K562 treated with DMSO at 1 percent for 24 hours (cell line): ENCODE measurements around the gene OPN1LW. TPM values are rescaled to one million over a fixed set of nuclear protein-coding genes. Genes with fewer than 3 reads are reported as not detected.

ENCODE experiments used
- total RNA-seq: library from RNA; unstranded; fragments of 300-600 nt; gene quantifications from 2 replicates; pipeline ENCODE4 v1.2.3, GENCODE V29; 2022; ENCODE audit warnings: low read depth; ENCODE audit not compliant: insufficient read depth

OPN1LW gene
- total RNA-seq = not detected in 2 replicates

DNA sequence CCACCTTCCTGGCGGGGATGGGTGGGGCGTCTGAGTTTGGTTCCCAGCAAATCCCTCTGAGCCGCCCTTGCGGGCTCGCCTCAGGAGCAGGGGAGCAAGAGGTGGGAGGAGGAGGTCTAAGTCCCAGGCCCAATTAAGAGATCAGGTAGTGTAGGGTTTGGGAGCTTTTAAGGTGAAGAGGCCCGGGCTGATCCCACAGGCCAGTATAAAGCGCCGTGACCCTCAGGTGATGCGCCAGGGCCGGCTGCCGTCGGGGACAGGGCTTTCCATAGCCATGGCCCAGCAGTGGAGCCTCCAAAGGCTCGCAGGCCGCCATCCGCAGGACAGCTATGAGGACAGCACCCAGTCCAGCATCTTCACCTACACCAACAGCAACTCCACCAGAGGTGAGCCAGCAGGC lies at the start of gene OPN1LW:
Gene OPN1LW (plus strand): TSS at position 234 of the 400 bp plus-strand sequence. CDS start 41 bp downstream, at position 275.

DNA sequence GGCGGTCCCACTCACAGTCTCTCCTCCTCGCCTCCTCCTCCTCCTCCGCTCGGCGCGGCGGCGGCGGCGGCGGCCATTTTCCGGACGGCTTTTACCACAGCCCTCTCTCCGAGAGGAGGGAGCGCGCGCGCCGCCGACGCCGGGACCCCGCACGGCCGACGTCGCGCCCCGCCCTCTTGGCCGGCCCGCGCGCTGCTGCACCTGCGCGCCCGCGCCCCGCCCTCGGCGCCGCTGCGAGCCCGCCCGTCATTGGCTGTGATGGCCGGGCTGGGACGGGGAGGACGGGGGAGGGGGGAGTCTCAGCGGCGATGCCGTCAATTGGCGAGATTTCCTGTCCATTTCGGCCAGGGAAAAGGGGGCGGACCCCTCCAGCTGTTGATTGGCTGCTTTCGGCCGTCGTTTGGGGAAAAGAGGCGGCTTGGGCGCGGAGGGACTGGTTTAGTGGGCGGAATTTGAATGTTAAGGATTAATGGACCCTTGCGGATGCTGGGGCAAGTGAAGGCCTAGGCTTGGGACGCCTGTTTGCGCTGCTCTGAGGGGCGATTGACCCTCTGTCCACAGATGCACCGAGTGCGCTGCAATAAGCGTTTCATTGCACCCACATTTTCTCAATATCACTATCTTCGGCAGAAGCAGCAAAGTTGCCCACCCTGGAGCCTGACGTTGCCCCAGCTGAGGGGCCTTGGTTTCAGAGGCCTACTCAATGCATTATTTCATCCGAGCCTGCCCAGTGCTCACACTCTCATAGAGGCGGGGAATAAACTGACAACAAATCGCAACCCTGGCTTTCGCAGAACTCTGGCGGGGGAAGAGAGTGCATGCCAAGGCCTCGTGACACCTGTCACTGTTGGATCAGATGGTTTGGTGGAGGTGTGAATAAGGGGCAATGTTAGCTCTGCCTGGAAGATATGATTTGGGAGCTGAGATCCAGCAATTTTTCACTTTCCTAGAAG lies 46.2 kb upstream of the OPN1LW start, which contains the start of gene MECP2:
Gene MECP2 (minus strand): TSS at position 129 of the 953 bp plus-strand sequence.

DNA sequence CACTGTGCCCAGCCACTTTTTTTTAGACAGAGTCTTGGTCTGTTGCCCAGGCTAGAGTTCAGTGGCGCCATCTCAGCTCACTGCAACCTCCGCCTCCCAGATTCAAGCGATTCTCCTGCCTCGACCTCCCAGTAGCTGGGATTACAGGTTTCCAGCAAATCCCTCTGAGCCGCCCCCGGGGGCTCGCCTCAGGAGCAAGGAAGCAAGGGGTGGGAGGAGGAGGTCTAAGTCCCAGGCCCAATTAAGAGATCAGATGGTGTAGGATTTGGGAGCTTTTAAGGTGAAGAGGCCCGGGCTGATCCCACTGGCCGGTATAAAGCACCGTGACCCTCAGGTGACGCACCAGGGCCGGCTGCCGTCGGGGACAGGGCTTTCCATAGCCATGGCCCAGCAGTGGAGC lies 38.3 kb downstream of the OPN1LW start, which contains the start of gene OPN1MW:
Gene OPN1MW (plus strand): TSS at position 301 of the 400 bp plus-strand sequence. CDS start 82 bp downstream, at position 383.

Other genes with a start within 250 kb of the OPN1LW start
- 0.45 and 1.8 TPM in 2 replicates for gene AVPR2, start 239.6 kb upstream of the OPN1LW start, total RNA-seq
- 90.5 and 104 TPM in 2 replicates for gene ARHGAP4, start 218.0 kb upstream of the OPN1LW start, total RNA-seq
- 120 and 121 TPM in 2 replicates for gene NAA10, start 209.2 kb upstream of the OPN1LW start, total RNA-seq
- 66.4 and 66.6 TPM in 2 replicates for gene RENBP, start 199.6 kb upstream of the OPN1LW start, total RNA-seq
- 64.2 and 66.3 TPM in 2 replicates for gene HCFC1, start 172.4 kb upstream of the OPN1LW start, total RNA-seq
- 20.6 and 22.6 TPM in 2 replicates for gene TMEM187, start 171.5 kb upstream of the OPN1LW start, total RNA-seq
- 180 and 181 TPM in 2 replicates for gene IRAK1, start 124.3 kb upstream of the OPN1LW start, total RNA-seq
- gene MECP2, start 46.5 kb upstream of the OPN1LW start, total RNA-seq = 38.4 and 41.9 TPM in 2 replicates
- not detected in 2 replicates for gene OPN1MW, start 38.4 kb downstream of the OPN1LW start, total RNA-seq
- not detected in 2 replicates for gene OPN1MW2, start 75.5 kb downstream of the OPN1LW start, total RNA-seq
- gene OPN1MW3, start 113.3 kb downstream of the OPN1LW start, total RNA-seq = not detected in 2 replicates
- gene TEX28, start 150.9 kb downstream of the OPN1LW start, total RNA-seq = not detected in 2 replicates
- gene TKTL1, start 151.6 kb downstream of the OPN1LW start, total RNA-seq = 2.7 and 2.9 TPM in 2 replicates
- 439 and 455 TPM in 2 replicates for gene FLNA, start 230.4 kb downstream of the OPN1LW start, total RNA-seq
- gene EMD, start 235.1 kb downstream of the OPN1LW start, total RNA-seq = 91.3 and 103 TPM in 2 replicates